SU-DHL-6 (cell line): Measurements from ENCODE around the gene ADAMTS7.
"Not testable (repeated sequence)": the region's sequence is repeated elsewhere in the genome, so short reads cannot be mapped to it uniquely, and the experiment has no call there.

Source experiments
- H2AFZ ChIP-seq: fragments of 200-600 bp; sonication (generic); 2 replicates; pipeline ENCODE4 v1.6.1; 2014; ENCODE audit warnings: low read depth, mild to moderate bottlenecking, moderate library complexity, mixed read lengths, antibody characterized with exemption, low read length; ENCODE audit not compliant: severe bottlenecking
- H3F3A ChIP-seq: fragments of 200-600 bp; shearing (Covaris generic); 2 replicates; pipeline ENCODE4 v1.6.0; 2016; ENCODE audit warnings: antibody characterized with exemption, mild to moderate bottlenecking; ENCODE audit not compliant: insufficient read depth
- H3K27ac ChIP-seq: fragments of 200-600 bp; sonication (generic); 2 replicates; pipeline ENCODE4 v1.5.1; 2016; ENCODE audit warnings: low read depth, mild to moderate bottlenecking, low read length, moderate library complexity, mixed read lengths
- H3K27me3 ChIP-seq: fragments of 200-600 bp; sonication (generic), shearing (Covaris generic); 2 replicates; pipeline ENCODE4 v1.6.0; 2014; ENCODE audit warnings: mild to moderate bottlenecking, low read length
- H3K36me3 ChIP-seq: fragments of 200-600 bp; sonication (generic); 2 replicates; pipeline ENCODE4 v1.6.1; 2014; ENCODE audit warnings: mild to moderate bottlenecking, low read length, mixed read lengths
- H3K4me2 ChIP-seq: fragments of 300-600, 200-600 bp; shearing (Covaris generic), sonication (generic); 2 replicates; pipeline ENCODE4 v1.6.0; 2014; ENCODE audit warnings: low read length, low read depth, mild to moderate bottlenecking; ENCODE audit not compliant: poor library complexity, severe bottlenecking
- H3K4me3 ChIP-seq: fragments of 200-600 bp; sonication (generic); 2 replicates; pipeline ENCODE4 v1.5.1; 2014; ENCODE audit warnings: antibody characterized with exemption, low read length, mild to moderate bottlenecking, mixed read lengths; ENCODE audit not compliant: insufficient read depth, poor library complexity, severe bottlenecking
- H3K79me2 ChIP-seq: fragments of 200-600 bp; sonication (generic); 2 replicates; pipeline ENCODE4 v1.6.1; 2014; ENCODE audit warnings: mild to moderate bottlenecking, low read length, moderate library complexity; ENCODE audit not compliant: insufficient read depth
- H3K9ac ChIP-seq: fragments of 200-600 bp; sonication (generic); 2 replicates; pipeline ENCODE4 v1.7.0; 2014; ENCODE audit warnings: mild to moderate bottlenecking, low read length
- H3K9me2 ChIP-seq: fragments of 200-600 bp; sonication (generic); replicated peaks from 2 replicates; pipeline ENCODE4 v1.6.1; 2014; ENCODE audit warnings: low read length; ENCODE audit not compliant: insufficient read depth
- H3K9me3 ChIP-seq: fragments of 200-600 bp; sonication (generic); 2 replicates; pipeline ENCODE4 v1.6.1; 2014; ENCODE audit warnings: low read length, mixed read lengths; ENCODE audit not compliant: insufficient read depth
- H4K20me1 ChIP-seq: fragments of 200-600 bp; sonication (generic); 2 replicates; pipeline ENCODE4 v1.6.1; 2014; ENCODE audit warnings: low read depth, mild to moderate bottlenecking, antibody characterized with exemption, low read length, moderate library complexity, mixed read lengths
- EZH2phosphoT487 ChIP-seq: fragments of 200-600 bp; sonication (generic), shearing (Covaris generic); conservative IDR thresholded peaks from 2 replicates; pipeline ENCODE4 v1.6.1; 2018; ENCODE audit warnings: mild to moderate bottlenecking, antibody characterized with exemption, low read length, moderate library complexity, mixed read lengths
- TF ChIP-seq, protein P1 (sequence below): fragments of 200-600 bp; sonication (generic); IDR thresholded peaks from one replicate; pipeline ENCODE4 v1.5.1; 2017; ENCODE audit warnings: antibody characterized with exemption, mild to moderate bottlenecking, low read length, moderate library complexity; ENCODE audit not compliant: insufficient read depth, poor library complexity, severe bottlenecking

Gene ADAMTS7

DNA sequence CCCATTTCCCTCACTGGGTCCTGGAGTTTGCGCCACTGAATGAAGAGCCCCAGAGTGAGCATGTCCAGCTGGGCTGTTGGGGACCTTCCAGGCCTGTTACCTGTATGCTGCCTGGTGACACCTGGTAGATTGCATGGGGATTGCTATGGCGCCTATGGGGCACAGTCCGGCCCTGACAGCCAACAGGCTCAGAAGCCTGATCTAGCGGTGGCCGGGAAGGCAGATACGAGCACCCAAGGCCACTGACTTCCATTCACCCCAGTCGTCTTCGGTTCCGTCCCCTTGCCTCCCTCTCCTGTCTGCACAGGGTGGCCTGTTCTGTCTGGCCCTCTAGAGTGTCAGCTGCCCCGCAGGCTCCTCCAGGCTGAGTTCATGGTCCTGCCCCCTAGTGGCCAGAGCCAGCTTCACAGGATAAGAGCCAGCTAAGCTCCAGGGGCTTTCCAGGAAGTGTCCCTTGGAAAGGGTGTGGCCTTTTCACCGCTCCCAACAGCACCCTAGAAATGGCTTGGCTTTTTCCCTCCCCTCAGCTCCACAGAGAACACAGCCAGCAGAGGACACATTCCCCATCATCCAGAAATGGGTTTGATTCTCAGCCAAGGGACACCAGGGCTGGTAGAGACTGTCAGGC is 73.2 kb downstream of the ADAMTS7 start:
- H3K4me3 ChIP-seq, H3K27me3 ChIP-seq, H2AFZ ChIP-seq, H3K79me2 ChIP-seq, H3K9me3 ChIP-seq, H4K20me1 ChIP-seq, H3F3A ChIP-seq, H3K9ac ChIP-seq, H3K27ac ChIP-seq, H3K36me3 ChIP-seq, H3K9me2 ChIP-seq, H3K4me2 ChIP-seq: not testable (repeated sequence)
- TF ChIP-seq, protein P1, sequence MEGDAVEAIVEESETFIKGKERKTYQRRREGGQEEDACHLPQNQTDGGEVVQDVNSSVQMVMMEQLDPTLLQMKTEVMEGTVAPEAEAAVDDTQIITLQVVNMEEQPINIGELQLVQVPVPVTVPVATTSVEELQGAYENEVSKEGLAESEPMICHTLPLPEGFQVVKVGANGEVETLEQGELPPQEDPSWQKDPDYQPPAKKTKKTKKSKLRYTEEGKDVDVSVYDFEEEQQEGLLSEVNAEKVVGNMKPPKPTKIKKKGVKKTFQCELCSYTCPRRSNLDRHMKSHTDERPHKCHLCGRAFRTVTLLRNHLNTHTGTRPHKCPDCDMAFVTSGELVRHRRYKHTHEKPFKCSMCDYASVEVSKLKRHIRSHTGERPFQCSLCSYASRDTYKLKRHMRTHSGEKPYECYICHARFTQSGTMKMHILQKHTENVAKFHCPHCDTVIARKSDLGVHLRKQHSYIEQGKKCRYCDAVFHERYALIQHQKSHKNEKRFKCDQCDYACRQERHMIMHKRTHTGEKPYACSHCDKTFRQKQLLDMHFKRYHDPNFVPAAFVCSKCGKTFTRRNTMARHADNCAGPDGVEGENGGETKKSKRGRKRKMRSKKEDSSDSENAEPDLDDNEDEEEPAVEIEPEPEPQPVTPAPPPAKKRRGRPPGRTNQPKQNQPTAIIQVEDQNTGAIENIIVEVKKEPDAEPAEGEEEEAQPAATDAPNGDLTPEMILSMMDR, result peak; percentile 33

DNA sequence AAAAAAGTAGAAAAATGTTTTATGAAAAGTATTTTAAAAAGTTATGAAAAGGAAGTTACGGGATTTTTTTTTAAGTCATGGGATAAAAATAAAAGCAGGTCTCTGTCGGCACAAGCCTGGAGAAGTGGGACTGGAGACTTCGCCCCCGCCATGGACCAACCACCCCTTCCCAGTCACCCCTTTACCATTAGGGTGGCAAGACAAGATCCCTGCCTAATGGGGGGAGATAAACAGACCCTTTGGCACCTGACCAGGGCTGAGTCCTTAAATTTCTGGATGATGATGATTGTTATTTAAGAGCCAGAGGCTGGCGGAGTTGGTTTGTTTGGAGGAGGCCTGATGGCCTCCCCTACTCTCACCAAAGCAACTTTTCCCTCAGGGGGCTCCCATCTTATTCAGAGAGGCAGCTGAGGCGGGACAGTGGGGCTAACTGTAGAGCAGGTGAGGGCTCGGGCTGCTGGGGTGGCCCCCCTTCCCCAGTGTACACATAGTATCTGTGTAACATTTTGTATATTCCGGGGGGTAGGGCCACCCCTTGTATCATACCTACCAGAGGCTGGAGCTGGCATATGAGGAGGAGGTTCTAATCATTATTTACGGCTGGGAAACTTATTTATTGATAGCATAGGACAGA is 74.0 kb downstream of the ADAMTS7 start:
- no peak overlapping the region for H3K9ac ChIP-seq
- H3K27ac ChIP-seq, result no peak overlapping the region
- no peak for TF ChIP-seq EZH2phosphoT487
- TF ChIP-seq, protein P1, result no peak
- H3K27me3 ChIP-seq, result no peaks in the 10 kb centered on the region
- H3K79me2 ChIP-seq, result no peaks in the 10 kb centered on the region
- no peak overlapping the region for H3K4me2 ChIP-seq
- H3K4me3 ChIP-seq, result no peak overlapping the region
- no peaks in the 10 kb centered on the region for H3K9me3 ChIP-seq
- H3K36me3 ChIP-seq, result no peaks in the 10 kb centered on the region
- H3K9me2 ChIP-seq, result no peaks in the 10 kb centered on the region
- H4K20me1 ChIP-seq, result no peaks in the 10 kb centered on the region
- H3F3A ChIP-seq, result no peaks in the 10 kb centered on the region
- H2AFZ ChIP-seq, result no peak overlapping the region

DNA sequence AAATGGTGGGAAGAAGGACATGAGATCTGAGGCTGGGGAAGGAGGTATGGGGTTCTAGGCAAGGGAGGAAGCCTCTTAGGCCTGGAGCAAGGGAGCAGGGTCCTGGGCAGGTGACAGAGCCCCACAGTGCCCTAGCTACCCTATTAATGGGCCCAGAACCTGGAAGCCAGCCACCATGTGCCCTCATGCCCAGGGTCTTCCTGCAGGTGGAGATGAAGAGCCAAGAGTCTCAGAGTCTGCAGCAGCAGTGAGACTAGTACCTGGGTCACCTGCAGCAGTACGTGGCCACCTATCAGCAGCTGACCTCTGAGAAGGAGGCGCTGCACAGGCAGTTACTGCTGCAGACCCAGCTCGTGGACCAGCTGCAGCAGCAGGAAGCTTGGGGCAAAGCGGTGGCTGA is 75.0 kb downstream of the ADAMTS7 start:
- not testable (repeated sequence) for H3K79me2 ChIP-seq, H3K9me3 ChIP-seq, H3K4me2 ChIP-seq, H3K36me3 ChIP-seq, H3K9me2 ChIP-seq, H3K27ac ChIP-seq, H3K9ac ChIP-seq, H2AFZ ChIP-seq, H4K20me1 ChIP-seq, H3K4me3 ChIP-seq, H3F3A ChIP-seq, H3K27me3 ChIP-seq

DNA sequence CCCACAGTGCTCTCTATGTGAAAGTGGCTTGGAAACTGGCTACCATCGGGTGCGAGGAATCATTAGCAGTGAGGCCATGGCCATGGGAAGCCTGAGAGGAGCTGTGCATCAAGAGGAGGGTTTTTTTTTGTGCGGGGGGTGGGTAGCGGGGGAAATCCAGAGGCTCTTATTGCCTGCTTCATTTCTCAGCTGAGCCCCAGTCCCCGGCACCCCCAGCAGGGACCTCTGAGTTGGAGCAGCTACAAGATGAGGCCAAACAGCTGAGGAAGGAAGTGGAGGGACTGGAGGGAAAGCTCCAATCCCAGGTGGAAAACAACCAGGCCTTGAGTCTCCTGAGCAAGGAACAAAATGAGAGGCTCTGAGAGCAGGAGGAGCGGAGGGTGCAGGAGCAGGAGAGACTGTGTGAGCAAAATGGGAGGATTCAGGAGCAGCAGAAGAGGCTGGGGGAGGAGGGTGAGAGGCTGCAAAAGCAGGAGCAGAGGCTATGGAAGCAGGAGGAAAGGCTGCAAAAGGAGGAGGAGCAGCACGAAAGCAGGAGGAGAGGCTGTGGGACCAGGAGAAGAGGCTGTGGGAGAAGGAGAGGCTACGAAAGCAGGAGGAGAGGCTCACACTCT is 76.7 kb downstream of the ADAMTS7 start:
- no peaks in the 10 kb centered on the region for H3K79me2 ChIP-seq
- no peak overlapping the region for H3K27ac ChIP-seq
- no peaks in the 10 kb centered on the region for H3K9me3 ChIP-seq
- no peak overlapping the region for H3K9ac ChIP-seq
- no peak for TF ChIP-seq EZH2phosphoT487
- TF ChIP-seq, protein P1, result no peak
- no peaks in the 10 kb centered on the region for H3K36me3 ChIP-seq
- no peak overlapping the region for H3K4me3 ChIP-seq
- no peaks in the 10 kb centered on the region for H4K20me1 ChIP-seq
- H2AFZ ChIP-seq, result no peak overlapping the region
- H3K27me3 ChIP-seq, result no peaks in the 10 kb centered on the region
- H3K4me2 ChIP-seq, result no peak overlapping the region
- H3K9me2 ChIP-seq, result no peaks in the 10 kb centered on the region
- H3F3A ChIP-seq, result no peaks in the 10 kb centered on the region
